IMR-90 (cell line): ENCODE measurements around the gene IFIT5. TPM values are rescaled to one million over a fixed set of nuclear protein-coding genes. Genes with fewer than 3 reads are reported as not detected.
"Not testable (repeated sequence)": the region's sequence is repeated elsewhere in the genome, so short reads cannot be mapped to it uniquely, and the experiment has no call there.

Experiments
- ATAC-seq: fragments of 200-7000 bp; cut with Tn5 transposase; 2 replicates; pipeline ENCODE4 v1.9.1; 2020; ENCODE audit warnings: low read depth, mild to moderate bottlenecking, moderate library complexity
- BruUV-seq: library from RNA; stranded (reverse); fragments of 400-500 nt; replicated peaks from 2 replicates; lab custom pipeline; 2021; lab: Mats Ljungman, UMichigan
- CTCF ChIA-PET: fragments of 300-600 bp; formaldehyde crosslinking; extraction: SDS; loops from one replicate; lab custom pipeline; 2021; ENCODE audit warnings: antibody characterized with exemption; lab: Yijun Ruan, JAX
- POLR2A ChIA-PET: fragments of 300-600 bp; sonication (Branson Sonifier 250); formaldehyde crosslinking; loops from one replicate; lab custom pipeline; 2022; ENCODE audit warnings: antibody characterized with exemption; ENCODE audit not compliant: unreplicated experiment; lab: Charles Lee
- DNase-seq: peaks from one replicate; pipeline ENCODE4 v3.0.0; 2013
- H2AFZ ChIP-seq: replicated peaks from 2 replicates; pipeline ENCODE3; 2013; ENCODE audit warnings: low read length, mild to moderate bottlenecking; ENCODE audit not compliant: poor library complexity
- H2AK5ac ChIP-seq: 2 replicates; pipeline ENCODE4 v1.6.1; 2013; ENCODE audit warnings: low read depth, low read length, inconsistent platforms
- H2AK9ac ChIP-seq: replicated peaks from 2 replicates; pipeline ENCODE3; 2013; ENCODE audit warnings: mild to moderate bottlenecking, low read depth, low read length, moderate library complexity; ENCODE audit not compliant: poor library complexity
- H2BK120ac ChIP-seq: 2 replicates; pipeline ENCODE4 v1.6.1; 2013; ENCODE audit warnings: low read depth, low read length, inconsistent platforms
- H2BK15ac ChIP-seq: 3 replicates; pipeline ENCODE4 v1.6.1; 2013; ENCODE audit warnings: low read depth, low read length, inconsistent platforms
- H2BK20ac ChIP-seq: 2 replicates; pipeline ENCODE4 v1.6.1; 2013; ENCODE audit warnings: low read depth, mild to moderate bottlenecking, inconsistent platforms, low read length, moderate library complexity
- H2BK5ac ChIP-seq: 2 replicates; pipeline ENCODE4 v1.6.1; 2013; ENCODE audit warnings: mild to moderate bottlenecking, low read depth, low read length, inconsistent platforms; ENCODE audit not compliant: poor library complexity, severe bottlenecking
- H3K14ac ChIP-seq: replicated peaks from 2 replicates; pipeline ENCODE4 v1.6.1; 2013; ENCODE audit warnings: low read depth, low read length, inconsistent platforms
- H3K18ac ChIP-seq: 2 replicates; pipeline ENCODE4 v1.6.1; 2013; ENCODE audit warnings: low read depth, low read length, control low read depth
- H3K23ac ChIP-seq: 2 replicates; pipeline ENCODE4 v1.6.1; 2013; ENCODE audit warnings: low read depth, low read length, inconsistent platforms
- H3K27ac ChIP-seq: 2 replicates; pipeline ENCODE4 v1.5.1; 2013; ENCODE audit warnings: mild to moderate bottlenecking, control low read depth, low read length; ENCODE audit not compliant: insufficient read depth
- H3K27me3 ChIP-seq: 2 replicates; pipeline ENCODE4 v1.6.1; 2013; ENCODE audit warnings: low read length; ENCODE audit not compliant: control insufficient read depth, insufficient read depth
- H3K36me3 ChIP-seq: 2 replicates; pipeline ENCODE4 v1.6.1; 2013; ENCODE audit warnings: low read length, mixed read lengths; ENCODE audit not compliant: control insufficient read depth, insufficient read depth
- H3K4ac ChIP-seq: 2 replicates; pipeline ENCODE4 v1.6.1; 2013; ENCODE audit warnings: low read depth, low read length, inconsistent platforms
- H3K4me1 ChIP-seq: 2 replicates; pipeline ENCODE4 v1.6.1; 2013; ENCODE audit warnings: low read length, mixed read lengths; ENCODE audit not compliant: control insufficient read depth, insufficient read depth
- H3K4me2 ChIP-seq: 2 replicates; pipeline ENCODE4 v1.6.1; 2013; ENCODE audit warnings: low read depth, mild to moderate bottlenecking, control low read depth, low read length, moderate library complexity
- H3K4me3 ChIP-seq: 2 replicates; pipeline ENCODE4 v1.5.1; 2013; ENCODE audit warnings: low read depth, mild to moderate bottlenecking, control low read depth, low read length, moderate library complexity; ENCODE audit not compliant: insufficient read depth
- H3K56ac ChIP-seq: 2 replicates; pipeline ENCODE4 v1.6.1; 2013; ENCODE audit warnings: low read length, inconsistent platforms; ENCODE audit not compliant: insufficient read depth; ENCODE audit errors: extremely low read depth
- H3K79me1 ChIP-seq, 2 experiments: 2 replicates each; pipeline ENCODE4 v1.6.1; 2013; ENCODE audit warnings: low read length in 2 of 2, inconsistent platforms in 1 of 2, low read depth in 1 of 2
- H3K9ac ChIP-seq: 2 replicates; pipeline ENCODE4 v1.6.1; 2013; ENCODE audit warnings: low read depth, low read length, control low read depth
- H3K9me1 ChIP-seq: 2 replicates; pipeline ENCODE4 v1.6.1; 2013; ENCODE audit warnings: low read length, inconsistent platforms; ENCODE audit not compliant: insufficient read depth
- H3K9me3 ChIP-seq: 2 replicates; pipeline ENCODE4 v1.6.1; 2013; ENCODE audit warnings: low read length; ENCODE audit not compliant: control insufficient read depth, insufficient read depth
- H4K20me1 ChIP-seq: 2 replicates; pipeline ENCODE4 v1.6.1; 2013; ENCODE audit warnings: low read length, inconsistent platforms; ENCODE audit not compliant: insufficient read depth
- H4K5ac ChIP-seq: 2 replicates; pipeline ENCODE4 v1.6.1; 2013; ENCODE audit warnings: mild to moderate bottlenecking, low read depth, low read length, control low read depth
- H4K8ac ChIP-seq, 2 experiments: 2 replicates each; pipeline ENCODE4 v1.6.1; 2013; ENCODE audit warnings: low read depth in 2 of 2, low read length in 2 of 2, control low read depth in 1 of 2, inconsistent platforms in 1 of 2
- H4K91ac ChIP-seq: 2 replicates; pipeline ENCODE4 v1.6.1; 2013; ENCODE audit warnings: low read depth, low read length, inconsistent platforms; ENCODE audit not compliant: insufficient read depth
- WGBS, 2 experiments: methylation state at CpG; one replicate each; pipeline versions ENCODE4 v1.1.5 to v1.1.7; 2013; ENCODE audit warnings: missing lambda C conversion rate in 2 of 2; ENCODE audit not compliant: insufficient read length in 1 of 2; ENCODE audit errors: extremely low coverage in 2 of 2; 5-methylcytosine and 5-hydroxymethylcytosine counted together
- dilution Hi-C: fragments of 300-500 bp; cut with HindIII; formaldehyde crosslinking; loops from one replicate; pipeline ENCODE4 v1.14.3; 2018; ENCODE audit warnings: low sequenced_read_pairs; ENCODE audit not compliant: unreplicated experiment
- in situ Hi-C: fragments of 300-500 bp; cut with MboI; formaldehyde crosslinking; loops from 3 replicates; pipeline ENCODE4 v1.14.3; 2019; ENCODE audit warnings: low sequenced_read_pairs, inconsistent platforms, mixed read lengths
- intact Hi-C: fragments of 100-400 bp; cut with micrococcal nuclease; formaldehyde crosslinking; loops from 2 replicates; pipeline ENCODE4 v1.10.0; 2022
- polyA plus RNA-seq, 3 experiments: library from polyadenylated mRNA; depleted of rRNA; stranded (reverse); fragments of >200 nt; gene quantifications; 2 replicates each; pipeline ENCODE4 v1.2.3, GENCODE V29; 2012; ENCODE audit warnings: low replicate concordance in 1 of 3
- total RNA-seq: library from RNA; depleted of rRNA; stranded (reverse); fragments of >200 nt; gene quantifications from 2 replicates; pipeline ENCODE4 v1.2.3, GENCODE V29; 2012

IFIT5 gene
- total and polyA plus RNA-seq, 2 of the 4 experiments (the other 2 are of a cell fraction) = 5.2 to 18.1 TPM

DNA sequence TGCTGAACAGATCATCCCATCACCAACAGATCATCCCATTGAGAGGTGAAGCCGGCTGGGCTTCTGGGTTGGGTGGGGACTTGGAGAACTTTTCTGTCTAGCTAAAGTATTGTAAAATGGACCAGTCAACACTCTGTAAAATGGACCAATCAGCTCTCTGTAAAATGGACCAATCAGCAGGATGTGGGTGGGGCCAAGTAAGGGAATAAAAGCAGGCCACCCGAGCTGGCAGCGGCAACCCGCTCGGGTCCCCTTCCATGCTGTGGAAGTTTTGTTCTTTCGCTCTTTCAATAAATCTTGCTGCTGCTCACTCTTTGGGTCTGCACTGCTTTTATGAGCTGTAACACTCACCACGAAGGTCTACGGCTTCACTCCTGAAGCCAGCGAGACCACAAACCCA, 8.2 kb upstream of the IFIT5 start:
- in situ Hi-C loops, DNase-seq, H2AK5ac ChIP-seq, H2BK5ac ChIP-seq, H4K91ac ChIP-seq, H2BK120ac ChIP-seq, H2AK9ac ChIP-seq, H3K27me3 ChIP-seq, intact Hi-C loops, POLR2A ChIA-PET, H3K9me1 ChIP-seq, H3K4me2 ChIP-seq, H2AFZ ChIP-seq, ATAC-seq, H3K4me1 ChIP-seq, H4K8ac ChIP-seq, H3K9ac ChIP-seq, H3K27ac ChIP-seq, H3K4ac ChIP-seq, H3K56ac ChIP-seq, dilution Hi-C loops, H3K18ac ChIP-seq, H3K79me1 ChIP-seq, H2BK20ac ChIP-seq, H4K5ac ChIP-seq, H4K20me1 ChIP-seq, BruUV-seq, H3K14ac ChIP-seq, H3K23ac ChIP-seq, H3K9me3 ChIP-seq, H3K4me3 ChIP-seq, H3K36me3 ChIP-seq, CTCF ChIA-PET, H2BK15ac ChIP-seq: not testable (repeated sequence)
- WGBS, 2 experiments = 80% methylated on average over 1 of the region's 9 CpGs; no CpG with 5 or more reads in 1 of the 2 experiments

DNA sequence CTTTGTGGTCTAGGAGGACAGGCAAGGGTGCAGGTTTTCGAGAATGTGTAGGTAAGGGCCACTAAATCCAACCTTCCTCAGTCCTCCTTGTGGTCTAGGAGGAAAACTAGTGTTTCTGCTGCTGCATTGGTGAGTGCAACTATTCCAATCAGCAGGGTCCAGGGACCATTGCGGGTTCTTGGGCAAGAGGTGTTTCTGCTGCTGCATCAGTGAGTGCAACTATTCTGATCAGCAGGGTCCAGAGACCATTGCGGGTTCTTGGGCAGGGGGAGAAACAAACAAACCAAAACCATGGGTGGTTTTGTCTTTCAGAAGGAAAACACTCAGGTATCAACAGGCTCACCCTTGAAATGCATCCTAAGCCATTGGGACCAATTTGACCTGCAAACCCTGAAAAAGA, 6.6 kb upstream of the IFIT5 start:
- CTCF ChIA-PET, H3K14ac ChIP-seq, H3K27me3 ChIP-seq, H2AK9ac ChIP-seq, H3K18ac ChIP-seq, BruUV-seq, H3K9me3 ChIP-seq, H3K79me1 ChIP-seq, H3K23ac ChIP-seq, H2BK20ac ChIP-seq, H4K5ac ChIP-seq, H3K9me1 ChIP-seq, POLR2A ChIA-PET, H2AK5ac ChIP-seq, dilution Hi-C loops, H3K9ac ChIP-seq, H4K8ac ChIP-seq, H2AFZ ChIP-seq, H4K20me1 ChIP-seq, in situ Hi-C loops, H3K27ac ChIP-seq, H3K36me3 ChIP-seq, H4K91ac ChIP-seq, ATAC-seq, H3K56ac ChIP-seq, H3K4me1 ChIP-seq, DNase-seq, H3K4me2 ChIP-seq, H3K4me3 ChIP-seq, H2BK120ac ChIP-seq, H2BK5ac ChIP-seq, H2BK15ac ChIP-seq, H3K4ac ChIP-seq, intact Hi-C loops: not testable (repeated sequence)
- WGBS, 2 experiments = 100% methylated on average over 1 of the region's 3 CpGs; no CpG with 5 or more reads in 1 of the 2 experiments
